ENCODE data around the gene LCE5A.

GRCh38 chr1:152466217-152466616, 44.4 kb upstream of the LCE5A start:
- no peak for TF ChIP-seq CTCF (IDR thresholded peaks at IDR 0.05; ENCODE audit: borderline replicate concordance, extremely low read depth, low read length, poor library complexity, severe bottlenecking)
- TF ChIP-seq EZH2 (IDR thresholded peaks at IDR 0.05; ENCODE audit: borderline replicate concordance, low read depth, low read length, severe bottlenecking), result no peak
